DOHH2 (cell line): Measurements from ENCODE around the gene FAAP100.

Experiments used
- H3F3A ChIP-seq: fragments of 200-600 bp; sonication (generic), shearing (Covaris generic); 2 replicates; pipeline ENCODE4 v1.6.0; 2016; ENCODE audit warnings: antibody characterized with exemption, mild to moderate bottlenecking; ENCODE audit not compliant: control insufficient read depth, insufficient read depth
- H3K27ac ChIP-seq: fragments of 200-600 bp; sonication (generic); 2 replicates; pipeline ENCODE4 v1.5.1; 2014; ENCODE audit warnings: low read depth, mild to moderate bottlenecking, low read length, moderate library complexity
- H3K27me3 ChIP-seq: fragments of 200-600 bp; sonication (generic); 2 replicates; pipeline ENCODE4 v1.6.1; 2014; ENCODE audit warnings: mild to moderate bottlenecking, low read length, mixed read lengths; ENCODE audit not compliant: control insufficient read depth
- H3K36me3 ChIP-seq: fragments of 200-600 bp; sonication (generic); 2 replicates; pipeline ENCODE4 v1.6.1; 2014; ENCODE audit warnings: mild to moderate bottlenecking, low read length, moderate library complexity, mixed read lengths; ENCODE audit not compliant: control insufficient read depth
- H3K4me1 ChIP-seq: fragments of 200-600 bp; sonication (generic); 2 replicates; pipeline ENCODE4 v1.6.1; 2014; ENCODE audit warnings: mild to moderate bottlenecking, low read length, mixed read lengths; ENCODE audit not compliant: control insufficient read depth
- H3K4me2 ChIP-seq: fragments of 200-600 bp; sonication (generic); 2 replicates; pipeline ENCODE4 v1.6.0; 2014; ENCODE audit warnings: mild to moderate bottlenecking, low read length, moderate library complexity
- H3K4me3 ChIP-seq: fragments of 200-600 bp; sonication (generic); 2 replicates; pipeline ENCODE4 v1.5.1; 2014; ENCODE audit warnings: mild to moderate bottlenecking, low read length, mixed read lengths
- H3K79me2 ChIP-seq: fragments of 200-600 bp; sonication (generic); 2 replicates; pipeline ENCODE4 v1.6.1; 2014; ENCODE audit warnings: mild to moderate bottlenecking, low read length, mixed read lengths; ENCODE audit not compliant: control insufficient read depth
- H3K9me2 ChIP-seq: fragments of 200-600 bp; sonication (generic); replicated peaks from 2 replicates; pipeline ENCODE4 v1.6.1; 2014; ENCODE audit warnings: mild to moderate bottlenecking, low read length, mixed read lengths; ENCODE audit not compliant: control insufficient read depth
- H3K9me3 ChIP-seq: fragments of 200-600 bp; sonication (generic); 2 replicates; pipeline ENCODE4 v1.6.1; 2014; ENCODE audit warnings: antibody characterized with exemption, low read length, mixed read lengths; ENCODE audit not compliant: control insufficient read depth, insufficient read depth
- H4K20me1 ChIP-seq: fragments of 200-600 bp; sonication (generic); 2 replicates; pipeline ENCODE4 v1.6.0; 2014; ENCODE audit warnings: low read depth, mild to moderate bottlenecking, antibody characterized with exemption, low read length, moderate library complexity; ENCODE audit not compliant: control insufficient read depth, insufficient read depth
- EZH2phosphoT487 ChIP-seq: fragments of 200-600 bp; sonication (generic); IDR thresholded peaks from 2 replicates; pipeline ENCODE4 v1.6.1; 2017; ENCODE audit warnings: borderline replicate concordance, mild to moderate bottlenecking, antibody characterized with exemption, low read length, moderate library complexity, mixed read lengths
- TF ChIP-seq, protein P1 (sequence below): fragments of 200-600 bp; sonication (generic); IDR thresholded peaks from one replicate; pipeline ENCODE4 v1.5.1; 2014; ENCODE audit warnings: antibody characterized with exemption, mild to moderate bottlenecking, low read depth, low read length; ENCODE audit not compliant: poor library complexity, severe bottlenecking

FAAP100 gene

DNA sequence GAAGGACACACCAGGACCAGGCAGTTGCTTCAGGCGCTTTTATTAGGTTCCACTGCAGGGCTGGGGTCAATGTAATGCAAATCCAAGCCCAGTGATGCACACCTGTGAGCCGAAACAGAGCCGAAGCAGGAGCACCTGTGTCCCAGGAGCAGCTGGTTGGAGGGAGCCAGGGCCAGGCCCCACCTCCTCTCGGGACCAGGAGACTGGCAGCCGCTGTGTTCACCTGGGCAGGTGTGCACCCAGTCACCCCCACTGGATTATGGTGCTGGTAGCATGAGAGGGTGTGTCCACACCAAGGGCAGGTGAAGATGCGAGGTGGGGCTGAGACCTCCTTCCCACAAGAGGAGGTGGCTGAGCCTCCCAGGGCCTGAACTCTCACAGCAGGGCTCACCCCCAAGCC is 4.7 kb upstream of the FAAP100 start:
- peaks cover 12% of the 10 kb centered on the region for H3F3A ChIP-seq
- no peak overlapping the region for H3K4me2 ChIP-seq
- H3K79me2 ChIP-seq = peaks cover 3% of the 10 kb centered on the region
- H3K27me3 ChIP-seq = no peaks in the 10 kb centered on the region
- H3K9me2 ChIP-seq = no peaks in the 10 kb centered on the region
- H3K36me3 ChIP-seq = peaks cover 35% of the 10 kb centered on the region
- H3K9me3 ChIP-seq = no peaks in the 10 kb centered on the region
- H3K4me1 ChIP-seq = peaks cover 28% of the 10 kb centered on the region
- H3K4me3 ChIP-seq = no peak overlapping the region
- H4K20me1 ChIP-seq = no peaks in the 10 kb centered on the region
- TF ChIP-seq EZH2phosphoT487 = no peak
- TF ChIP-seq, protein P1, sequence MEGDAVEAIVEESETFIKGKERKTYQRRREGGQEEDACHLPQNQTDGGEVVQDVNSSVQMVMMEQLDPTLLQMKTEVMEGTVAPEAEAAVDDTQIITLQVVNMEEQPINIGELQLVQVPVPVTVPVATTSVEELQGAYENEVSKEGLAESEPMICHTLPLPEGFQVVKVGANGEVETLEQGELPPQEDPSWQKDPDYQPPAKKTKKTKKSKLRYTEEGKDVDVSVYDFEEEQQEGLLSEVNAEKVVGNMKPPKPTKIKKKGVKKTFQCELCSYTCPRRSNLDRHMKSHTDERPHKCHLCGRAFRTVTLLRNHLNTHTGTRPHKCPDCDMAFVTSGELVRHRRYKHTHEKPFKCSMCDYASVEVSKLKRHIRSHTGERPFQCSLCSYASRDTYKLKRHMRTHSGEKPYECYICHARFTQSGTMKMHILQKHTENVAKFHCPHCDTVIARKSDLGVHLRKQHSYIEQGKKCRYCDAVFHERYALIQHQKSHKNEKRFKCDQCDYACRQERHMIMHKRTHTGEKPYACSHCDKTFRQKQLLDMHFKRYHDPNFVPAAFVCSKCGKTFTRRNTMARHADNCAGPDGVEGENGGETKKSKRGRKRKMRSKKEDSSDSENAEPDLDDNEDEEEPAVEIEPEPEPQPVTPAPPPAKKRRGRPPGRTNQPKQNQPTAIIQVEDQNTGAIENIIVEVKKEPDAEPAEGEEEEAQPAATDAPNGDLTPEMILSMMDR = no peak
- no peak overlapping the region for H3K27ac ChIP-seq

DNA sequence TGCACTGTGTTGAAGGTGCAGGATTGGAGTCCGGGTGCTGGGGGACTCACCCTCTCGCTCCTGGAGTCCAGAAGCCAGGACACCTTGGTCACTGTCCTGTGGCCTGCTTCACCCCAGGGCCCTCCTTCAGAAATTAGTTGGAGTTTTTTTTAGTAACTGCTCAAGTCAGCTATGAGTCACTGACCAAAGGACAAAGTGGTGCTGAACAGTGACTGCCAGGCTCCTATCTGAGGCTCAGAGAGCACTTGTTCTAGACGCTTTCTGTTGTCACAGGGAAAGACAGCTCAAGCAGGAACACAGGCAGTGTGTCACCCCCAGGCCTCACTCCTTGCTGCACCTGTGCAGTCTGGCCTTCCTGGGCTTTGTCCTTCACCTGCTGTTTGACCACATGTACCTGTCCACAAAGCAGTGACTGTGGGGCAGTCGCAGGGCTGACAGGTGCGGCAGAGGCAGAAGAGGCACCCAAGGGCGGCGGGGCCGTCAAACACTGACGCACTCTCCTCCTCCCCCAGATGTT is 4.1 kb upstream of the FAAP100 start:
- Histone ChIP-seq H3K9me2 (no peaks in the 10 kb centered on the region), H3F3A (peaks cover 8% of the 10 kb centered on the region), H3K36me3 (peaks cover 32% of the 10 kb centered on the region)

GRCh38 chr17:81553616-81554181 is 1.5 kb upstream of the FAAP100 start:
- H3K27me3 ChIP-seq = no peaks in the 10 kb centered on the region
- peak overlapping the region; percentile 99 for H3K4me2 ChIP-seq
- peaks cover 7% of the 10 kb centered on the region for H3F3A ChIP-seq
- H3K36me3 ChIP-seq = peaks cover 44% of the 10 kb centered on the region
- peak overlapping the region; percentile 93 for H3K4me3 ChIP-seq
- peaks cover 29% of the 10 kb centered on the region for H3K4me1 ChIP-seq
- H3K9me3 ChIP-seq = no peaks in the 10 kb centered on the region
- no peaks in the 10 kb centered on the region for H3K9me2 ChIP-seq
- TF ChIP-seq, protein P1 = peak; percentile 5
- no peak for TF ChIP-seq EZH2phosphoT487
- H3K27ac ChIP-seq = peak overlapping the region; percentile 73
- H4K20me1 ChIP-seq = 0 out of 2 replicates have a peak, but pooled peaks cover 5% of the 10 kb centered on the region
- peaks cover 32% of the 10 kb centered on the region for H3K79me2 ChIP-seq

More for the DNA sequence above, 4.1 kb upstream of the FAAP100 start:
- Histone ChIP-seq H3K9me3 (no peaks in the 10 kb centered on the region), H3K27me3 (no peaks in the 10 kb centered on the region), H3K79me2 (peaks cover 9% of the 10 kb centered on the region), H3K4me2 (no peak overlapping the region), H4K20me1 (0 out of 2 replicates have a peak, but pooled peaks cover under 1% of the 10 kb centered on the region), H3K4me3 (no peak overlapping the region), H3K4me1 (peaks cover 25% of the 10 kb centered on the region), H3K27ac (no peak overlapping the region)
- TF ChIP-seq, protein P1 = no peak
- no peak for TF ChIP-seq EZH2phosphoT487
